ENCODE data around the gene GH2.

- TF ChIP-seq CTCF (conservative IDR thresholded peaks at IDR 0.05 in 1 of 2, IDR thresholded peaks at IDR 0.05 in 1 of 2; ENCODE audit: extremely low read depth in 1 of 2, insufficient read depth in 1 of 2, low read depth in 1 of 2, low read length in 2 of 2) (peak; percentile 42 to 71), EZH2 (IDR thresholded peaks at IDR 0.05; ENCODE audit: borderline replicate concordance, low read length) (no peak)
Observed at GRCh38 chr17:63848834-63849689, 32.7 kb downstream of the GH2 start.

All from mammary epithelial cell (primary cell).